ENCODE measurements around the gene CILP2.
A peak's percentile ranks its signal among the peaks of the same experiment; 100 is the strongest.

The CILP2 gene

DNA sequence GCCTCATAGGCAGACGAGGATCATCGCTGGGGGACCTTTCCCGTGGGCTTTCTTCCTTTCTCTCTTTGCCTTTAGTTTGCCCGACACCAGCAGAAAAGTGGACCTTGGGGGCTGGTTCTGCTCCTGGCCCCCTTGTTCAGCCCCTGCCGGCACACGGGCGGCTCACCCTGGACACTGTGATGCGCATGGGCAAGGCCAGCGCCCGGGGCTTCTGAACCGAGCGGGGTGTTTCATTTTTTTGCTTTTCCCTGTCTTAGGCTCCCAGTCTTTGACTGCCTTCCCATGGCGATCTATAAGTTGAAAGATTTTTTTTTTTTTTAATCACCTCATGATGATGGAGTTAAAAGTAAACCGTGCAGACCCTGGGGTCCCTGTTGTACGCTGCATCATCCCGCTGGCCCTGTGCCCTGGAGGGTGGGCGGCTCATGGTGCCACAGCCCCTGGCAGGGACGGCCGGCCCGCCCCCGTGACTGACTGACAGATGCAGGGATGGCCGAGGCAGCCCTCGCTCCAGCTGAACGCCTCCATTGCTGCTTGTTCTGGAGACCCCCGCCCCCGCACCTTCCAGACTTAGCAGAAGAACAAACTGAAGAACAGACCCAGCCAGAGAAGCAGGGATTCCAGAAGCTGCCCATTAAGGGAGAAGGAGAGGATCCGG lies 32.3 kb upstream of the CILP2 start:
- no peak for DNase-seq (ENCODE audit: low read depth in 2 of 2)

DNA sequence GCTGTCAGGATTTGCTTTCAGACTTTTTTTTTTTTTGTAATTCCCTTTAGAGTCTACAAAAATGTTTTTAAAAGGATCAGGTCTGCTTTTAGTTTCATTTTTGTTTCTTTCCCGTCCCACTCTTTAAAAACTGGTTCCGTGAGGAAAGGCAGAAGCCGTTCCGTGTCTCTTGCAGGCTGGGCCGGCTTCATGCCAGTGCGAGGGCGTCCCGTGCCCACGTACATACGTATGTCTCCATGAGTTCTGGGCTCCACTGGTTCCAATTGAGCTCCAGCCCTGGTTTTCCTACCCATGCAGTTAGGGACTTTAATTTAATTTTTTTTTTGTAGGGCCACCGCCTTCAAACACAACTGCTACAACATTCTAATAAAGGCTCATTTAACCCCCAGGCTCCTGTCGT lies 31.5 kb upstream of the CILP2 start:
- no peak for DNase-seq (ENCODE audit: low read depth in 2 of 2)

DNA sequence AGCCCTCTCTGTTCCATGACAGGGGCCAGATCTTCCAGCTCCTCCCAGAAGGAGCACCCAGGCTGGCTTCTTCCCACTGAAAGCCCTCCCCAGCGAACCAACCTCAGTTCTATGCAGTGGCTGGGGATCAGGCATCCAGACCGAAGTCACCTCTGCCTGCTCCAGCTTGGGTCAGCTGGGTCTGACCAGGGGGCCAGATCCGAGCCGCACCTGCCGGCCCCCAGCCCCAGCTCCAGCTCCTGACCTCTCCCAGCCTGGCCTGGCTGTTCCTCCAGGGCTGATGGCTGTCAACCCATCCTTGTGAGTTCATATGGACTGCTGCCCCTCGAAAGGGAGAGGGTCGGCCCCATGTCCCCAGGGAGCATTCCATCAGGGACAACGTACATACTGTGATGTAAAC lies 30.7 kb upstream of the CILP2 start:
- no peak for DNase-seq (ENCODE audit: low read depth in 2 of 2)

DNA sequence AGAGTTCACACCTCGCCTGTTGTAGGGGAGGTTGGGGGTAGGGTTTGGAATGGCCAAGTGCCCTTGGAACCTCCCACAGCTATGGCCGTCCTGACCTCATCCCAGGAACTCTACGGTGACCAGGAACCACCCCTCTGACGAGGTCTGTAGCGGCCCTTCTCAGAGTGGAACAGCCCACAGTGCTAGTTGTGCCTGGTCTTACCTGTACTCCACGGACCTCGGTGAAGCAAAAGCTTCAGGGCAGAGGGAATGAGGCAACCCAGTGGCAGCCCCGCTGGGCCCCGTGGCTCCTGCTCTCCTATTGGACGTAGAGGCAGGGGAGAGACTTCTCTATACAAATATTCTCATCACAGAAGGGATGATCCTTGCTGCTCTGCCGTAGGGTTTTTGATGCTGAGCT lies 29.8 kb upstream of the CILP2 start:
- no peak for DNase-seq (ENCODE audit: low read depth in 2 of 2)

DNA sequence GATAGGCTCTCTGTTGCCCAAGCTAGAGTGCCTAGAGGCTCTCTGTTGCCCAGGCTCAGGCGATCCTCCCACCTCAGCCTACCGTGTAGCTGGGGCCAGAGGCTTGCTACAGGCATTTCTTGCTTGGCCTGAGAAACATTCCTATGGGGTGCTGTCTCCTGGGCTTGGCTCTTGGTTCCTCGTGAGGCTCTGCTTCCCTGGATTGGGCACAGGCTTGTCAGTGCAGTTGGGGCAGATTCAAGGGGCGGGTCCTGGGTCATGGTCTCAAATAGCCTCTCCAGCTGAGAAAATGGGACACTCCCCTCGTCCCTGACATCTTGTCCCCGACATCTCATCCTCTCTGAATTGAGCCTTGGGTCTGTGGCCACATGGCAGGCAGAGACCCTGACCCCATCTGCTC lies 27.6 kb upstream of the CILP2 start:
- no peak for DNase-seq (ENCODE audit: low read depth in 2 of 2)

DNA sequence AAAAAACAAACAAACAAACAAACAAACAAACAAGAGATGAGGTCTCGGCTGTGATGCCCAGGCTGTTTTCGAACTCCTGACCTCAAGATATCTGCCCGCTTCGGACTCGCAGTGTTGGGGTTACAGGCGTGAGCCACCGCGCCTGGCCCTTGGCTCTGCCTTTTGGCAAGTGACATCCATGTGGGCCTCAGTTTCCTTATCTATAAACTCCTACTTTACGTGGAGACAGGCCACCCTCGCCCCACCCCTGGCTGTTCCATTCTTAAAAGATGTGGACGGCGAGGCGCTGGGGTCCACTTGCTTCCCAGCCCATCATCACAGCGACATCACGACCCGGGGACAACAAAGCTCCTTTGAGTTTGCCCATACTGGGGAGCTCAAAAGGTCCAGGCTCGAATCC lies 24.4 kb upstream of the CILP2 start:
- no peak for DNase-seq (ENCODE audit: low read depth in 2 of 2)

DNA sequence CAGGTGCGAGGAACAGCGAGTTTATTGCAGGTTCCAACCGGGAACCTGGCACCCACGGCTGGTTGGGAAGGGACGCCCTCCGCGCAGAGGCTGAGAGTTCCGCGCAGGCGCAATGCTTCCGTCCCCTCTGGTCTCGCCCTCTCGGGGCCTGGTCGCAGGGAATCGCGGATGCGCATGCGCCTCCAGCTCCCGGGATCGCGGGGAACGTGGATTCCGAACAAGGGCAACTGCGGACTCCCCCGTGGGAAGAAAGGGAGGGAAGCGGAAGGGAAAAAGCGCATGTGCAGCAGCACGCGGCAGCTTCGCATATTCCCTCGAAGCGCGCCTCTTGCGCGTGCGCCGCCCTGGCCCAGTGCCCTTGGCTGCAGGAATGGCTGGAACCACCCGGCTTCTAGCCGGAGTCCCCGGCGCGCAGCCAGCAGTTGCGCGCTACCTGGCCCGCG lies 23.8 kb upstream of the CILP2 start:
- no peak for DNase-seq (ENCODE audit: low read depth in 2 of 2)

DNA sequence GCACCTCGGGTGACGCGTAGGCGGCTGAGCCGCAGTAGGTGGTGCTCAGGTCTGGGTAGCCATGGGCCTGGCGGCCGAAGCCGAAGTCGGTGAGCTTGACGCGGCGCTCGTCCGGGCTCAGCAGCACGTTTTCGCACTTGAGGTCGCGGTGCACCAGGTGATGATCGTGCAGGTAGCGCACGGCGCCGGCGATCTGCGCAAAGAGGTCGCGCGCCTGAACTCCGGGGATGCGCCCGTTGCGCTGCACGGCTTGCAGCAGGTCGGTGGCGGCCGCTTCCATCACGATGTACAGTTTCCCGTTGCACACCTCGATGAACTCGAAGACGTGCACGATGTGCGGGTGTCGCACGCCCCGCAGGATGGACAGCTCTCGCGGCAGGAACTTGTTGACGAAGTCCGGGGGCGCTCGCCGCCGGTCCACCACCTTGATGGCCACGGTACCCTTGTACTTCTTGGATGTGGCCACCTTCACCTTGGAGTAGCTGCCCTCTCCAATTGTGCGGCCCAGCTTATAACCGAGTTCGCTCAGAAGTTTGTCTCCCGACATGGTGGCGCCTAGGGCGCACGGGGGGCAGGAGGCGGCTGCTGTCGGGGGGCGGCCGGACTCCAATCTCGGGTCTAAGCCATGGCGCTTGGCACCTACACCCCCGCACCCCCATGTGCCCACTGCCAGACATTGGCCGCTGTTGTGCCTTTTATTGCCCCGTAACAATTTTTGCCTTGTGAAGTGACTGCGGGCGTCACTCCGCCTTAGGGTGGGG lies 23.0 kb upstream of the CILP2 start, which contains the start of gene TSSK6:
TSSK6 (minus strand) TSS at position 668 of the 761 bp plus-strand sequence; CDS start at position 547, 121 bp downstream.
- DNase-seq (ENCODE audit: low read depth in 2 of 2), result no peak

DNA sequence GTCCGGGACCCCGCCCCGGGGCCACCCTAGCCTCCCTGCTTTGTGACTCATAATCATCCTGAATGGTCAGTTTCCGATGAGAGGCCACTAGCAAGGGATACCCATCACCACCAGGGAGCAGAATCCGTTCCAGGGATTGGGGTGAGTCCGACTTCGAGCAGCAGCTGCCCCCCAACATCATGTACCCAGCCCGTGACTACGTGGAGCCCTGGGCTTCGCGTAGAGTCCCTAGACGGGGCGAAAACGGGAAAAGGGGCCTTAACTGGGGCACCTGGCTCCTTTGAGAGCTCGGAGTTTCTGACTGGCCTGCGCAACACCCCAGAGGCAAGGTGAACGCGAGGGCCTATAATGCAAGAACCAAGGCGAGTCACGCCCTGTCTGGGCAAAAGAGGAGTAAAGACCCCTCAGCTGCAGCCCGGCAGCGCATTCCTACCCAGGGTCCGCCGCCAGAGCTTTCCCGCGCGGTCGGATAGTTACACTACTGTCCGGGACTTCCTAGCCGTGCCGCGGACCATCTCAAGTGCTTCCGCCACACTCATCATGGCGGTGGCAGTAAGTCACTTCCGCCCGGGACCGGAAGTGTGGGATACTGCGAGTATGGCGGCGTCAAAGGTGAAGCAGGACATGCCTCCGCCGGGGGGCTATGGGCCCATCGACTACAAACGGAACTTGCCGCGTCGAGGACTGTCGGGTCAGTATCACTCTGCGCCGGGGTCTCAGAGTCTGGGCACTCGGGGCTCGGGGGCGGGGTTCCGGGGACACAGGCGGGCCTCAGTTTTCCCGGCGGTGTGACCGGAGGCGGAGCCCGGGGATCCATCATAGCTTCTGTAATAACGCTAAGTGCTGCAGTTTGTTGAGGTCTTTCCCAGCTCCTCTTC lies 22.2 kb upstream of the CILP2 start, which contains the start of gene NDUFA13:
NDUFA13 (plus strand) TSS at position 584 of the 878 bp plus-strand sequence; CDS start at position 598, 14 bp downstream.
- DNase-seq (ENCODE audit: low read depth in 2 of 2), result peak; percentile 90 to 93

DNA sequence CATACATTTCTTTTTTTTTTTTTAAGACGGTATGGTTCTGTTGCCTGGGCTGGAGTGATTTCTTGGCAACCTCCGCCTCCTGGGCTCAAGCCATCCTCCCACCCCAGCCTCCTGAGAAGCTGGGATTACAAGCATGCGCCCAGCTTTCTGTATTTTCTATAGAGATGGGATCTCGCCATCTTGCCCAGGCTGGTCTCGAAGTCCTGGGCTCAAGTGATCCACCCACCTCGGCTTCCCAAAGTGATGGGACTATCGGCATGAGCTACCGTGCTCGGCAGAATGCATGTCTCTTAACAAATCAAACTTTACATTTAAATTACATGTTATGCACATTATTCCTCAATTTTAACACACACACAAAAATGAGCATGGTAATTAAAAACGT lies 20.8 kb upstream of the CILP2 start:
- DNase-seq (ENCODE audit: low read depth in 2 of 2), result no peak

DNA sequence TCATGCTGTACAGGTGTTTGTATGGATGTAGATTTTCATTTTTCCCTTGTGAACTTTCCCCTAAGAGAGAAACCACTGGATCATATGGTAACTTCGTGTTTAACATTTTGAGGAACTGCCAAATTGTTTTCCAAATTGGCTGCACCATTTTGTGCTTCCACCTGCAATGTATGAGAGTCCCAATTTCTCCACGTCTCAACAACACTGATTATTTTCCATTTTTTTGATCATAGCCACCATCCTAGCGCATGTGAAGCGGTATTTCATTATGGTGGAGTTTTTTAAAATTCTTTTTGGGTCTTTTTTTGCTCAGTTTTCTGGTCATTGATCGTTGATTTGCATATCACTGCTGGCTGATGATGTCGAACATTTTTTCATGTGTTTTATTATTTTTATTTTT lies 17.1 kb upstream of the CILP2 start:
- no peak for DNase-seq (ENCODE audit: low read depth in 2 of 2)

DNA sequence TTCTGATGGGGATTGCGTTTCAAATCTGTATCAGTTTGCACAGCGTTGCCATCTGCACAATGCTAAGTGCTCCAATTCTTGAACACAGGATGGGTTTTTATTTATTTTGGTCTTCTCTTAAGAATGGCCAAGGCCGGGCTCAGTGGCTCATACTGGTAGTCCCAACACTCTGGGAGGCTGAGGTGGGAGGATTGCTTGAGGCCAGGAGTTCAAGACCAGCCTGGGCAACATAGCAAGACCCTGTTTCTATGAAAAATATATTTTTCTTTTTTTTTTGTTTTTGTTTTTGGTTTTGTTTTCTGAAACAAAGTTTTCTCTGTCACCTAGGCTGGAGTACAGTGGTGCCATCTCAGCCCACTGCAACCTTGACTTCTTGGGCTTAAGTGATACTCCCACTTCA lies 14.9 kb upstream of the CILP2 start:
- DNase-seq (ENCODE audit: low read depth in 2 of 2), result no peak

DNA sequence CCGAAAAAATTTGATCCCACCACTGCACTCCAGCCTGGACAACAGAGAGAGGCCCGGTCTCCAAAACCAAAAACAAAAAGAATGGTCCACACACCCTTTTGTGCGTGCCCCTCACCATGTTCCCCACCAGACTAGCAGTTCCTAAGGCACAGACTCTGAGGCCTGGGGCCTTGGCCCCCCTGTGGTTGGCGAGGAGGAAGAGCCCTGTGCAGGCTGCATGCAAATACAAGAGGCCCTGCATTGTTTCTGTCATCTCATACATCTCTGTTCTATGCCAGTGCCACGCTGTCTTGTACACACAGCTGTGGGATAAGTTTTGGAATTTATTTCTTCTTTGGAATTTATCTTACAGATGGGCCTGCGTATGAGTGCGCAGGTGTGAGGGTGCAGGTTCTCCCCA lies 14.0 kb upstream of the CILP2 start:
- no peak for DNase-seq (ENCODE audit: low read depth in 2 of 2)

DNA sequence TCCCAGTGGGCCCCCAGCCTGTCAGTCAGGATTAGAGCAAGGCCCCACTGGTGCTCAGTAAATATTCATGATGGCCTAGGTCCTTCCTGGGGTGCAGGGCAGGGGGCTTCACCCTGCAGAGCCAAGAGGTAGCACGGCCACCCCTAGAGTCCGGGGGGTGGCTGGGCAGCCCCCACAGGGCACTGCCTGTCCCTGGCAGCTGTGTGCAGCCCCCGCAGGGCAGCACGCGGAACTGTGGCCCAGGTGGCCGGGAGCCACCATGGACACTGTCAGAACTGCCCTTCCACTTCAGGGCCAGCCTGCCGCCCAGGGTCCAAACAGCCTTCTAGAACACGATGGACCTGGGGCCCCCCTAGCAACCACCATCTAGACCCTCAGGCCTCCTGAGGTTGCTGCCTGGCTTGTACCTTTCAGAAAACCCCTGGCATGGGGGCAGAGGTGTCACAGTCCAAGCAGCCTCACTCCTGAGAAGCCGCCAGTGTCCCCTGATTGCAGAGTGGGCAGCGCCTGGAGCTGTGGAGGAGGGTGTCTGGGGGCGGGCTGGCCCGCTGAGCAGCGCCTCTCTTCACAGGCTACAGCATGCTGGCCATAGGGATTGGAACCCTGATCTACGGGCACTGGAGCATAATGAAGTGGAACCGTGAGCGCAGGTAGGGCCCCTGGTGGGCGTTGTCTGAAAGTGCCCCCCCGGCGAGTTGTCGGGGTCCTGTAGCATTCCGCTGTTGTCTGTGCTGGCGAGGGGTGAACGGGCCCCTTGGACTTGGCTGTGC lies 12.3 kb upstream of the CILP2 start:
- no peak for DNase-seq (ENCODE audit: low read depth in 2 of 2)

DNA sequence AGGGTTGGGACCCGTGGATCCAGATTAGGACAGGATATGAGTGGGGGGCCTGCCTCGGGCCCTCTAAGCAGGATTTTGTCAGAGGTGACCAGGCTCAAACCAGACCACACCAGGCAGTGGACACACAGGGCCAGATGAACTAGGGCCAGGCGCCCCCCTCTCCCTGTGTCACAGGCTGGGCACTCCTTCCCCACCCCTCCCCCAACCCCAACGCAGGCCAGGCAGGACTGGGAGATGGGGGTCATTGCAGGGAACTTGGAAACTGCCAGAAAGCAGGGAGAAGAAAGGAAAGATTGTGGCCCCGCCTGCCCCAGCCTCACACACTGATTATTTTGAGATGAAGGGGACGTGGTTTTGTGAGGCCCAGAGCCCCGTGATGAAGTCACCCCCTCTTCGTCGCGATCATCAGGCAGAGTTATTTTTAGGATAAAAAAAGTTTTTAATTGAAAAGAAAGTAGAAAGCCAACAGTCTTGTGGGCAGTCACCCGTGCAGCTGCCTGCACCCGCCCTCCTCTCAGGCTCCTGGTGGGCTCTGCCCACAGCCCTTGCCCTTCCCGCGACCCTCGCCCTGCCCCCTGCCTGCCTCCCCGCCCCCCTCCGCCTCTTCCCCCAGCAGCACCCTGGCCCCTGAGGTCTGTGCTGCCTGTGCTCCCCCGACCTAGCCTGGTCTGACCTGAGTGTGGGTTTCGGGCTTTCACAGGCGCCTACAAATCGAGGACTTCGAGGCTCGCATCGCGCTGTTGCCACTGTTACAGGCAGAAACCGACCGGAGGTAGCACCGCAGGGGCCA lies 11.3 kb upstream of the CILP2 start:
- DNase-seq (ENCODE audit: low read depth in 2 of 2), result no peak

DNA sequence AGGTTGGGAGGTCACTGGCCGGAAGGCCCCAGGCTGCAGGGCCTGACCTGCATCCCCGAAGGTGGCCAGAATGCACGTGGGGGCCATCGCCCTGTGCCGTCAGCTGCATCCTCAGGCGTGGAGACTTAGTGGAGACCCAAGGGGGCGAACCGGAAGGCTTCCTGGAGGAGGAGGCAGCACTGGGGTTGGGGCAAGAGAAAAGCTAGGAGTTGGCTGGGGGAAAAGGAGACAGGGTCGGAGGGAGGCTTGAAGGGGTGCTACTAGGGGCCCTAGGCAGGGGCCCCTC lies 10.8 kb upstream of the CILP2 start:
- DNase-seq (ENCODE audit: low read depth in 2 of 2), result no peak

DNA sequence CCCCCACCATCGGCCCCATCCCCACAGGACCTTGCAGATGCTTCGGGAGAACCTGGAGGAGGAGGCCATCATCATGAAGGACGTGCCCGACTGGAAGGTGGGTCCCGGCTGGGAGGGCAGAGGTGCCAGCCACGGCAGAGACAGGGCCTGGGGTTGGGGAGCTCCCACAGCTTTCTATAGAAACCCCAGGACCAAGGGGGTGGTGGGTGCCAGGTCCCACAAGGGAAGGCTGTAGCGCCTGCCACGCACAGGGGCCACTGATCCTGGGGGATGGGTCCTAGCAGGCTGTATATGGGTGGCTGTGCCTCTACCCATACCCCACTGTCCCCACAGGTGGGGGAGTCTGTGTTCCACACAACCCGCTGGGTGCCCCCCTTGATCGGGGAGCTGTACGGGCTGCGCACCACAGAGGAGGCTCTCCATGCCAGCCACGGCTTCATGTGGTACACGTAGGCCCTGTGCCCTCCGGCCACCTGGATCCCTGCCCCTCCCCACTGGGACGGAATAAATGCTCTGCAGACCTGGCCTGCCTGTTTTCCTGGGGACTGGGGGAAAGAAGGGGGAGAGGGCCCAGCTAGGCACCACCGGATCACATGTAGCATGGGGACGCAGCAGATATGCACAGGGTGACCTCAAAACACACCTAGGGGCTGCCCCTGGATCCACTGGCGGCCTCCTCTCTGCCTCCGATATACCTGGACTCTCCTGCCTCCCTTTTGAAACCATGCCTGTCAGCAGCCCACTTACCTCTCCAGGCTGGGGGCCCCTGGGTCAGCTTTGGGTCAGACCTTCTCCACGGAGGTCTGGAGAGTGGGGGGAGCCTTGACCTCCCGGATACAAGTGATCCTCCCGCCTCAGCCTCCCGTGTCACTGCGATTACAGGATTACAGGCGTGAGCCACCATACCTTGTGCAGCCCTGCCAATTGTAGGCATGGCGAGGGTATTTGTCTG lies 10.1 kb upstream of the CILP2 start:
- no peak for DNase-seq (ENCODE audit: low read depth in 2 of 2)

DNA sequence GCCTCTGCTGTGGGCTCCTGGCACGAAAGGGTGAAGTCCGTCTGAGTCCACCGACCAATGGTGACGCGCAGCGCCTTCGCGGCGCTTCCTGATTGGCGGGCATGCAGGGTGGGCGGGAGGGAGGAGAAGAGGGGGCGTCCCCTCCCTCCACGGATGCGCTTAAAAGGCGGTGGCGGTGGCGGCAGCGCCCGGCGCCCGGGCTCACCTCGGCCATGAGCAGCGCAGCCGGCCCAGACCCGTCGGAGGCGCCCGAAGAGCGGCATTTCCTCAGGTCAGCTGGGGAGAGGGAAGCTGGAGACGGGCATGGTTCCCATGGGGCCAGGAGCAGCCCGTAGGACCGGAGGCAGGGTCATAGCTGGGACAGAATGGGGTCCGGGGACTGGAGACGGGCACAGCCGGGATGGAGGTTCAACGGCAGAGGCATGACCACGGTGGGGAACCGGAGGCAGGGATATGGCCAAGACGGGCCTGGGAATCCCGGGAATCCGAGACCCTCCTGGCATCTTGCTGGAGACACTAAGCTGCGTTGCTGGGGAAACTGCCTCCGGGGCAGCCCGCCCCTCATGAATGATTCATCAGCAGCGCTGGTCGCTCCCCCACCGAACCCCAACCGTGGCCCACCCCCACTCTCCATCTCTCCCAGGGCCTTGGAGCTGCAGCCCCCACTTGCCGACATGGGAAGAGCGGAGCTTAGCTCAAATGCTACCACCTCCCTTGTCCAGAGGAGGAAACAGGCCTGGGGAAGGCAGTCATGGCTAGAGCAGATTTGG lies 9.2 kb upstream of the CILP2 start, which contains the start of gene YJEFN3:
YJEFN3 (plus strand) TSS at position 191 of the 770 bp plus-strand sequence; CDS start at position 213, 22 bp downstream.
- no peak for DNase-seq (ENCODE audit: low read depth in 2 of 2)

All from stimulated activated CD4-positive, alpha-beta T cell treated with anti-CD3 and anti-CD28 coated beads, Interleukin-12 subunit alpha, Interleukin-12 subunit beta, amount 100 ng/mL, for 24 hours (primary cell).